GM21529 (cell line): ENCODE data around the gene LNPK.
"Not testable (repeated sequence)": the region's sequence is repeated elsewhere in the genome, so short reads cannot be mapped to it uniquely, and the experiment has no call there.

Experiments
- ATAC-seq: cut with Tn5 transposase; IDR thresholded peaks from one replicate; pipeline ENCODE4 v1.9.1; 2021; ENCODE audit not compliant: unreplicated experiment

LNPK gene

GRCh38 chr2:175976391-175977157 lies 25.5 kb downstream of the LNPK start:
- no peak for ATAC-seq

GRCh38 chr2:175973373-175973772 lies 28.7 kb downstream of the LNPK start:
- no peak for ATAC-seq

- no peak for ATAC-seq
Observed at GRCh38 chr2:175966839-175967238, 35.2 kb downstream of the LNPK start.

- ATAC-seq = no peak
Observed at GRCh38 chr2:175965773-175966172, 36.3 kb downstream of the LNPK start.

- ATAC-seq = no peak
Observed at GRCh38 chr2:175964195-175964594, 37.9 kb downstream of the LNPK start.

- ATAC-seq = not testable (repeated sequence)
Observed at GRCh38 chr2:175963171-175963570, 38.9 kb downstream of the LNPK start.

- no peak for ATAC-seq
Observed at GRCh38 chr2:175957845-175958244, 44.2 kb downstream of the LNPK start.

- ATAC-seq = no peak
Observed at GRCh38 chr2:175955136-175955535, 46.9 kb downstream of the LNPK start.

GRCh38 chr2:175950512-175950911 lies 51.6 kb downstream of the LNPK start:
- ATAC-seq = no peak

- no peak for ATAC-seq
Observed at GRCh38 chr2:175948191-175948590, 53.9 kb downstream of the LNPK start.

- ATAC-seq = no peak
Observed at GRCh38 chr2:175947073-175947472, 55.0 kb downstream of the LNPK start.

GRCh38 chr2:175941699-175942098 lies 60.4 kb downstream of the LNPK start:
- no peak for ATAC-seq

GRCh38 chr2:175937216-175937615 lies 64.9 kb downstream of the LNPK start:
- ATAC-seq = no peak

- no peak for ATAC-seq
Observed at GRCh38 chr2:175935289-175936181, 66.5 kb downstream of the LNPK start.

GRCh38 chr2:175932675-175933074 lies 69.4 kb downstream of the LNPK start:
- ATAC-seq = no peak

GRCh38 chr2:175931805-175932204 lies 70.3 kb downstream of the LNPK start:
- ATAC-seq = no peak

- ATAC-seq = no peak
Observed at GRCh38 chr2:175930504-175930903, 71.6 kb downstream of the LNPK start.

GRCh38 chr2:175929850-175930249 lies 72.2 kb downstream of the LNPK start:
- no peak for ATAC-seq

- no peak for ATAC-seq
Observed at GRCh38 chr2:175926272-175926671, 75.8 kb downstream of the LNPK start.

- ATAC-seq = no peak
Observed at GRCh38 chr2:175922160-175922559, 79.9 kb downstream of the LNPK start.

GRCh38 chr2:175918935-175919334 lies 83.1 kb downstream of the LNPK start:
- no peak for ATAC-seq

GRCh38 chr2:175914846-175915245 lies 87.2 kb downstream of the LNPK start:
- ATAC-seq = no peak
